ENCODE data around the gene PNRC2. TPM values are rescaled to one million over a fixed set of nuclear protein-coding genes. Genes with fewer than 3 reads are reported as not detected.
A peak's percentile ranks its signal among the peaks of the same experiment; 100 is the strongest.

The PNRC2 gene
- total and polyA plus RNA-seq, 4 donors, result 70.7 to 159 (median 89.9) TPM

- ATAC-seq (ENCODE audit: insufficient read depth, low FRiP score) (no peak), DNase-seq (no peak)
- Histone ChIP-seq H3K27ac (ENCODE audit: low read depth in 1 of 2, low read length in 1 of 2) (no peak overlapping the region), H3K36me3 (ENCODE audit: control insufficient read depth in 4 of 4, insufficient read depth in 4 of 4, low read length in 4 of 4) (no peaks in the 10 kb centered on the region), H3K9me3 (ENCODE audit: control insufficient read depth in 4 of 4, insufficient read depth in 3 of 4, low read length in 3 of 4) (no peaks in the 10 kb centered on the region), H3K27me3 (ENCODE audit: control insufficient read depth in 3 of 3, insufficient read depth in 3 of 3, low read length in 2 of 3) (no peaks in the 10 kb centered on the region), H3K4me3 (no peak overlapping the region), H3K9ac (ENCODE audit: insufficient read depth in 1 of 2, low read length in 2 of 2) (no peak overlapping the region), H3K4me1 (ENCODE audit: control insufficient read depth in 5 of 5, insufficient read depth in 5 of 5, low read length in 5 of 5) (no peaks in the 10 kb centered on the region)
- TF ChIP-seq CTCF (IDR thresholded peaks at IDR 0.05; ENCODE audit: control extremely low read depth, extremely low read depth), result no peak
- WGBS, 2 donors, result 84 to 91% methylated on average over 1 of the region's 1 CpG
These were observed 32.5 kb upstream of the PNRC2 start for GRCh38 chr1:23927097-23927496.

- Histone ChIP-seq H3K27ac (ENCODE audit: low read depth in 1 of 2, low read length in 1 of 2) (no peak overlapping the region), H3K4me3 (no peak overlapping the region), H3K9ac (ENCODE audit: insufficient read depth in 1 of 2, low read length in 2 of 2) (no peak overlapping the region), H3K27me3 (ENCODE audit: control insufficient read depth in 3 of 3, insufficient read depth in 3 of 3, low read length in 2 of 3) (no peaks in the 10 kb centered on the region), H3K36me3 (ENCODE audit: control insufficient read depth in 4 of 4, insufficient read depth in 4 of 4, low read length in 4 of 4) (no peaks in the 10 kb centered on the region), H3K9me3 (ENCODE audit: control insufficient read depth in 4 of 4, insufficient read depth in 3 of 4, low read length in 3 of 4) (no peaks in the 10 kb centered on the region), H3K4me1 (ENCODE audit: control insufficient read depth in 5 of 5, insufficient read depth in 5 of 5, low read length in 5 of 5) (no peaks in the 10 kb centered on the region)
- DNase-seq (no peak), ATAC-seq (ENCODE audit: insufficient read depth, low FRiP score) (no peak)
- WGBS, 2 donors, result 87 to 89% methylated on average over 4 of the region's 4 CpGs
- TF ChIP-seq CTCF (IDR thresholded peaks at IDR 0.05; ENCODE audit: control extremely low read depth, extremely low read depth), result no peak
These were observed 30.8 kb upstream of the PNRC2 start for GRCh38 chr1:23928789-23929188.

GRCh38 chr1:23930270-23930669 lies 29.4 kb upstream of the PNRC2 start:
- 82 to 86% methylated on average over 5 of the region's 5 CpGs for WGBS, 2 donors
- Histone ChIP-seq H3K36me3 (ENCODE audit: control insufficient read depth in 4 of 4, insufficient read depth in 4 of 4, low read length in 4 of 4) (no peaks in the 10 kb centered on the region), H3K4me1 (ENCODE audit: control insufficient read depth in 5 of 5, insufficient read depth in 5 of 5, low read length in 5 of 5) (no peaks in the 10 kb centered on the region), H3K27me3 (ENCODE audit: control insufficient read depth in 3 of 3, insufficient read depth in 3 of 3, low read length in 2 of 3) (no peaks in the 10 kb centered on the region), H3K4me3 (no peak overlapping the region), H3K9ac (ENCODE audit: insufficient read depth in 1 of 2, low read length in 2 of 2) (no peak overlapping the region), H3K9me3 (ENCODE audit: control insufficient read depth in 4 of 4, insufficient read depth in 3 of 4, low read length in 3 of 4) (no peaks in the 10 kb centered on the region), H3K27ac (ENCODE audit: low read depth in 1 of 2, low read length in 1 of 2) (no peak overlapping the region)
- ATAC-seq (ENCODE audit: insufficient read depth, low FRiP score) (no peak), DNase-seq (no peak)
- no peak for TF ChIP-seq CTCF (IDR thresholded peaks at IDR 0.05; ENCODE audit: control extremely low read depth, extremely low read depth)

GRCh38 chr1:23930861-23931490 lies 28.7 kb upstream of the PNRC2 start:
- no peaks in the 10 kb centered on the region for H3K36me3 ChIP-seq (ENCODE audit: control insufficient read depth in 4 of 4, insufficient read depth in 4 of 4, low read length in 4 of 4)
- no peaks in the 10 kb centered on the region for H3K4me1 ChIP-seq (ENCODE audit: control insufficient read depth in 5 of 5, insufficient read depth in 5 of 5, low read length in 5 of 5)
- no peaks in the 10 kb centered on the region for H3K27me3 ChIP-seq (ENCODE audit: control insufficient read depth in 3 of 3, insufficient read depth in 3 of 3, low read length in 2 of 3)
- TF ChIP-seq CTCF (IDR thresholded peaks at IDR 0.05; ENCODE audit: control extremely low read depth, extremely low read depth), result no peak
- 43 to 48% methylated on average over 11 of the region's 11 CpGs for WGBS, 2 donors
- no peak overlapping the region for H3K9ac ChIP-seq (ENCODE audit: insufficient read depth in 1 of 2, low read length in 2 of 2)
- no peaks in the 10 kb centered on the region for H3K9me3 ChIP-seq (ENCODE audit: control insufficient read depth in 4 of 4, insufficient read depth in 3 of 4, low read length in 3 of 4)
- ATAC-seq (ENCODE audit: insufficient read depth, low FRiP score) (peak; percentile 19), DNase-seq (peak in 2 of 3 donors; percentile 29 to 43)
- no peak overlapping the region for H3K4me3 ChIP-seq
- H3K27ac ChIP-seq (ENCODE audit: low read depth in 1 of 2, low read length in 1 of 2), result peak overlapping the region in 1 of 2 donors; percentile 70
